ENCODE measurements around the gene MAEA.

The MAEA gene

DNA sequence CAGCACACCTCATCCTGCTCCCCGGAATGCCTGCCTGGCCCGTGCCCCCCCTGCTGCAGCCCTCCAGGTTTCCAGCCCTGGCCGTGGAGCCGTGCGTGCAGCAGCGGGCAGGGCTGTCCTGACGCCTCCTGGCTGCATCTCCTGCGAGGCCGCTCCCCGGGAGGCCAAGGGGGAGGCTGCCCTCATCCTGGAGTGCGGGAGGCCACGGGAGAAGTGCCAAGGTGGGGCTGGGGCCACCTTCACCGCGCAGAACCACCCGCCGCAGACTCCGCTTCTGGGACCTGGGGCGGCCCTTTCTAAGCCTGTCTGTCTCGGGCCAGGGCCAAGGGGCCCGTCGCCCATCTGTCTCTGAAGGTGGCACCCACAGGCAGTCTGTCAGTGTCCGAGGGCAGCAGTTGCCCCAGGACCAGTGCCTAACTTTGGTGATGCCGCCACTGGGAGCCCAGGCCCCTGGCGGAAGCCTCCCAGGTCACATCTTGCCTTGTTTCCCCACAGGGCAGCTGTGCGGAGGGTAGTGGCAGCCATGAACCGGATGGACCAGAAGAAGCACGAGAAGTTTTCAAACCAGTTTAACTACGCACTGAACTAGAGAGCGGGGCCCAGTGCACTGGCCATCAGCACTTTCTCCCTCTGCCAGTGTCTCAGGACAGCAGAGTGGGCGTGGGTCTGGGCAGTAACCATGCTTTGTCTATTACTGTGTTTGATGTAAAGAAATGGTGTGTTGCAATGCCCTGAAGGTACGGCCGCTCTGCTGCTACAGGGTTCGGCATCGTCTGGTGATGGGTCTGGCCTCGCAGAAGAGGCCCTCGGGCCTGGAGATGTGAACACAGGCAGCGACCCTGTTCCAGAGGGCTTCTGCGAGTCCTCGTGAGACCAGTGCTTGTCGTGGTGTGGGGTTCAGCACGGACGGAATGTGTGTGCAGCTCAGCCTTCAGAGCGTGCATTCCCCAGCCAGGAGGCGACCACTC lies 96.0 kb downstream of the MAEA start:
- H3K4me1 ChIP-seq (ENCODE audit: control insufficient read depth, low read length): no peaks in the 10 kb centered on the region
- H3K9me3 ChIP-seq (ENCODE audit: control insufficient read depth, insufficient read depth, low read length): peaks cover 7% of the 10 kb centered on the region; the same call in 1 of the 2 replicates

More for the DNA sequence above, 96.0 kb downstream of the MAEA start:
- TF ChIP-seq, protein P1, sequence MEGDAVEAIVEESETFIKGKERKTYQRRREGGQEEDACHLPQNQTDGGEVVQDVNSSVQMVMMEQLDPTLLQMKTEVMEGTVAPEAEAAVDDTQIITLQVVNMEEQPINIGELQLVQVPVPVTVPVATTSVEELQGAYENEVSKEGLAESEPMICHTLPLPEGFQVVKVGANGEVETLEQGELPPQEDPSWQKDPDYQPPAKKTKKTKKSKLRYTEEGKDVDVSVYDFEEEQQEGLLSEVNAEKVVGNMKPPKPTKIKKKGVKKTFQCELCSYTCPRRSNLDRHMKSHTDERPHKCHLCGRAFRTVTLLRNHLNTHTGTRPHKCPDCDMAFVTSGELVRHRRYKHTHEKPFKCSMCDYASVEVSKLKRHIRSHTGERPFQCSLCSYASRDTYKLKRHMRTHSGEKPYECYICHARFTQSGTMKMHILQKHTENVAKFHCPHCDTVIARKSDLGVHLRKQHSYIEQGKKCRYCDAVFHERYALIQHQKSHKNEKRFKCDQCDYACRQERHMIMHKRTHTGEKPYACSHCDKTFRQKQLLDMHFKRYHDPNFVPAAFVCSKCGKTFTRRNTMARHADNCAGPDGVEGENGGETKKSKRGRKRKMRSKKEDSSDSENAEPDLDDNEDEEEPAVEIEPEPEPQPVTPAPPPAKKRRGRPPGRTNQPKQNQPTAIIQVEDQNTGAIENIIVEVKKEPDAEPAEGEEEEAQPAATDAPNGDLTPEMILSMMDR (IDR thresholded peaks at IDR 0.05; ENCODE audit: low read depth, low read length, poor library complexity, severe bottlenecking): no peak
- TF ChIP-seq EZH2phosphoT487 (IDR thresholded peaks at IDR 0.05; ENCODE audit: borderline replicate concordance, low read length): no peak
- no peaks in the 10 kb centered on the region for H3K79me2 ChIP-seq (ENCODE audit: control insufficient read depth, low read length)
- H3K4me3 ChIP-seq (ENCODE audit: low read length): no peak overlapping the region
- no peaks in the 10 kb centered on the region for H3K27me3 ChIP-seq (ENCODE audit: control insufficient read depth, low read length)
- H4K20me1 ChIP-seq (ENCODE audit: control insufficient read depth, insufficient read depth, low read depth, low read length): no peaks in the 10 kb centered on the region
- H3K4me2 ChIP-seq (ENCODE audit: low read length): no peak overlapping the region
- peaks cover 3% of the 10 kb centered on the region; the same call in 1 of the 2 replicates for H3K36me3 ChIP-seq (ENCODE audit: control insufficient read depth, low read length)
- no peaks in the 10 kb centered on the region for H3K9me2 ChIP-seq (replicated peaks; ENCODE audit: control insufficient read depth, low read length)
- no peak overlapping the region for H3K27ac ChIP-seq (ENCODE audit: low read depth, low read length)
- no peaks in the 10 kb centered on the region for H3F3A ChIP-seq (ENCODE audit: control insufficient read depth, insufficient read depth)

All from DOHH2 (cell line).